Activated CD4-positive, alpha-beta memory T cell treated with anti-CD3 and anti-CD28 coated beads for 36 hours (primary cell): ENCODE results near the gene MIEF1. TPM values are rescaled to one million over a fixed set of nuclear protein-coding genes. Genes with fewer than 3 reads are reported as not detected.
A peak's percentile ranks its signal among the peaks of the same experiment; 100 is the strongest.

Experiments
- CTCF ChIA-PET: fragments of 350-600 bp; sonication (Branson Sonifier 250); formaldehyde crosslinking; loops from one replicate; lab custom pipeline; 2021; ENCODE audit warnings: antibody characterized with exemption, inconsistent platforms; lab: Charles Lee
- POLR2A ChIA-PET: fragments of 350-600 bp; sonication (Branson Sonifier 250); formaldehyde crosslinking; loops from one replicate; lab custom pipeline; 2021; ENCODE audit warnings: antibody characterized with exemption; lab: Charles Lee
- DNase-seq: peaks from one replicate; pipeline ENCODE4 v3.0.0-alpha.2; 2020
- H3K27ac Mint-ChIP-seq: one replicate; pipeline ENCODE4 v1.8.0; 2021; ENCODE audit warnings: mixed read lengths
- H3K27me3 Mint-ChIP-seq: one replicate; pipeline ENCODE4 v1.8.0; 2021; ENCODE audit warnings: mixed read lengths
- H3K36me3 Mint-ChIP-seq: one replicate; pipeline ENCODE4 v1.8.0; 2021; ENCODE audit warnings: mixed read lengths
- H3K4me1 Mint-ChIP-seq: one replicate; pipeline ENCODE4 v1.8.0; 2021; ENCODE audit warnings: low read depth, mixed read lengths
- H3K4me3 Mint-ChIP-seq: one replicate; pipeline ENCODE4 v1.8.0; 2021; ENCODE audit warnings: mild to moderate bottlenecking, mixed read lengths
- H3K9me3 Mint-ChIP-seq: one replicate; pipeline ENCODE4 v1.8.0; 2021; ENCODE audit warnings: mixed read lengths
- intact Hi-C: fragments of 100-400 bp; cut with micrococcal nuclease; formaldehyde crosslinking; loops from one replicate; pipeline ENCODE4 v1.15.1; 2023
- total RNA-seq, 2 experiments: library from RNA; stranded (reverse); gene quantifications; one replicate each; pipeline ENCODE4 v1.2.3, GENCODE V29; 2021

MIEF1 gene
- total RNA-seq, 2 experiments from 2014 or later: 40.3 to 43.1 TPM

GRCh38 chr22:39525658-39525975, 23.5 kb downstream of the MIEF1 start:
- H3K4me3 Mint-ChIP-seq: no peak overlapping the region

DNA sequence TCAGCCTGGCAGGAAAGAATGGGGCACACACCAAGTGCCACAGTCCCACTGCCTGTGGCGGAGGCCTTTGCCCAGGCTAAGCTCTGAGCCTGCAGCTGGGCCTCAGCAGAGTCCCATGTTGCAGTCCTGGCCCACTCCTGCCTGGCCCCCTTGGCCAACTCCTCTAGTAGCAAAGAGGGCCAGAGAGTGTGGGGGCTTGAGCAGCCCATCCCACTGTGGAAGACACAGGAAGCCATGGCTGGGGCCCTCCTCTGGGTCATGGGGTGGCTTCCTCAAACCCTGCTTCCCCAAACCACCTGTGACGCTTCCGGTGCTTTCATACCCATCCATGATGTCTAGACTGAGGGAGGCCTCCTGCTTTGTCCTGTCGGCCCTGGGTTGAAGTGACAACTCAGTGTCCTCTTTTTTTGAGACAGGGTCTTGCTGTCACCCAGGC, 24.7 kb downstream of the MIEF1 start:
- peak; percentile 59 for DNase-seq
- Mint-ChIP-seq H3K4me3 (no peak overlapping the region), H3K27ac (peak overlapping the region; percentile 84), H3K36me3 (peaks cover 66% of the 10 kb centered on the region), H3K27me3 (no peaks in the 10 kb centered on the region), H3K4me1 (peaks cover 87% of the 10 kb centered on the region), H3K9me3 (no peaks in the 10 kb centered on the region)
- ChIA-PET CTCF (interaction anchor here (2.9 to 14.2 kb wide), 3 partner anchors 11 to 33 kb away, joined by 52 to 387 read pairs (median 71); partner anchors contain the start of gene MIEF1), POLR2A (interaction anchor here (0.9 kb wide), 1 partner anchor 207 kb away, joined by 3 read pairs; no protein-coding TSS in a partner anchor)
- intact Hi-C loops: loop anchor here (10.0 kb wide), 1 partner anchor 282 kb away; the partner anchor contains the start of gene PDGFB

More at GRCh38 chr22:39525658-39525975, 23.5 kb downstream of the MIEF1 start:
- H3K36me3 Mint-ChIP-seq: peaks cover 70% of the 10 kb centered on the region
- POLR2A ChIA-PET: interaction anchor here (1.7 to 2.1 kb wide), 2 partner anchors 9 to 24 kb away, joined by 5 to 8 read pairs; partner anchors contain the start of gene MIEF1
- no peaks in the 10 kb centered on the region for H3K9me3 Mint-ChIP-seq
- intact Hi-C loops: loop anchor here (10.0 kb wide), 1 partner anchor 281 kb away; the partner anchor contains the start of gene PDGFB
- H3K27ac Mint-ChIP-seq: peak overlapping the region; percentile 86
- no peaks in the 10 kb centered on the region for H3K27me3 Mint-ChIP-seq
- H3K4me1 Mint-ChIP-seq: peaks cover 77% of the 10 kb centered on the region
- CTCF ChIA-PET: interaction anchor here (0.9 to 14.2 kb wide), 4 partner anchors 9 to 32 kb away, joined by 3 to 387 read pairs (median 8); no protein-coding TSS in a partner anchor
- DNase-seq: no peak

GRCh38 chr22:39527481-39527961, 25.4 kb downstream of the MIEF1 start:
- CTCF ChIA-PET: interaction anchor here (2.0 to 14.2 kb wide), 5 partner anchors 12 to 209 kb away, joined by 13 to 387 read pairs (median 52); partner anchors contain the start of genes MIEF1 and RPL3
- Mint-ChIP-seq H3K4me3 (no peak overlapping the region), H3K9me3 (no peaks in the 10 kb centered on the region), H3K4me1 (peaks cover 83% of the 10 kb centered on the region), H3K27me3 (no peaks in the 10 kb centered on the region), H3K36me3 (peaks cover 63% of the 10 kb centered on the region), H3K27ac (peak overlapping the region; percentile 84)
- intact Hi-C loops: loop anchor here (10.0 kb wide), 1 partner anchor 283 kb away; the partner anchor contains the start of gene PDGFB
- POLR2A ChIA-PET: interaction anchor here (0.9 to 4.3 kb wide), 3 partner anchors 7 to 213 kb away, joined by 3 to 43 read pairs (median 3); partner anchors contain the start of gene ATF4
- no peak for DNase-seq

- H3K4me3 Mint-ChIP-seq: peak overlapping the region; percentile 61
- no peak for DNase-seq
- no peaks in the 10 kb centered on the region for H3K27me3 Mint-ChIP-seq
- ChIA-PET CTCF (interaction anchor here (0.9 to 14.2 kb wide), 22 partner anchors 8 to 819 kb away, joined by 3 to 387 read pairs (median 6); partner anchors contain the start of genes ATF4, GRAP2, MIEF1 and RPL3), POLR2A (interaction anchor here (0.6 to 4.3 kb wide), 8 partner anchors 8 to 1174 kb away, joined by 3 to 43 read pairs (median 5); partner anchors contain the start of genes ATF4 and RPL3)
- no peaks in the 10 kb centered on the region for H3K9me3 Mint-ChIP-seq
- H3K27ac Mint-ChIP-seq: peak overlapping the region; percentile 84
- intact Hi-C loops: loop anchor here (10.0 kb wide), 1 partner anchor 283 kb away; the partner anchor contains the start of gene PDGFB
- H3K4me1 Mint-ChIP-seq: peaks cover 81% of the 10 kb centered on the region
- peaks cover 58% of the 10 kb centered on the region for H3K36me3 Mint-ChIP-seq
Observed at GRCh38 chr22:39528080-39528661, 26.1 kb downstream of the MIEF1 start.

GRCh38 chr22:39528681-39529486, 26.8 kb downstream of the MIEF1 start:
- Mint-ChIP-seq H3K36me3 (peaks cover 54% of the 10 kb centered on the region), H3K27ac (peak overlapping the region; percentile 79), H3K4me1 (peaks cover 79% of the 10 kb centered on the region), H3K4me3 (peak overlapping the region; percentile 61), H3K27me3 (no peaks in the 10 kb centered on the region), H3K9me3 (no peaks in the 10 kb centered on the region)
- ChIA-PET CTCF (interaction anchor here (0.6 to 14.2 kb wide), 42 partner anchors 8 to 1476 kb away, joined by 3 to 387 read pairs (median 4); partner anchors contain the start of genes ATF4, GRAP2, MIEF1 and RPL3), POLR2A (interaction anchor here (0.6 to 4.3 kb wide), 9 partner anchors 8 to 1175 kb away, joined by 3 to 43 read pairs (median 5); partner anchors contain the start of genes ATF4, MIEF1 and RPL3)
- intact Hi-C loops: loop anchor here (1.0 to 10.0 kb wide), 2 partner anchors 33 to 284 kb away; partner anchors contain the start of gene PDGFB
- DNase-seq: peak; percentile 95

GRCh38 chr22:39529487-39529851, 27.4 kb downstream of the MIEF1 start:
- H3K4me1 Mint-ChIP-seq: peaks cover 84% of the 10 kb centered on the region
- POLR2A ChIA-PET: interaction anchor here (1.0 to 4.3 kb wide), 8 partner anchors 9 to 218 kb away, joined by 3 to 43 read pairs (median 6); partner anchors contain the start of genes ATF4, MIEF1 and RPL3
- no peaks in the 10 kb centered on the region for H3K9me3 Mint-ChIP-seq
- H3K4me3 Mint-ChIP-seq: peak overlapping the region; percentile 61
- CTCF ChIA-PET: interaction anchor here (0.7 to 14.2 kb wide), 36 partner anchors 8 to 1477 kb away, joined by 3 to 387 read pairs (median 5); partner anchors contain the start of genes ATF4, GRAP2, MIEF1 and RPL3
- H3K36me3 Mint-ChIP-seq: peaks cover 49% of the 10 kb centered on the region
- DNase-seq: no peak
- intact Hi-C loops: loop anchor here (1.0 to 10.0 kb wide), 2 partner anchors 33 to 285 kb away; partner anchors contain the start of gene PDGFB
- no peak overlapping the region for H3K27ac Mint-ChIP-seq
- no peaks in the 10 kb centered on the region for H3K27me3 Mint-ChIP-seq

DNA sequence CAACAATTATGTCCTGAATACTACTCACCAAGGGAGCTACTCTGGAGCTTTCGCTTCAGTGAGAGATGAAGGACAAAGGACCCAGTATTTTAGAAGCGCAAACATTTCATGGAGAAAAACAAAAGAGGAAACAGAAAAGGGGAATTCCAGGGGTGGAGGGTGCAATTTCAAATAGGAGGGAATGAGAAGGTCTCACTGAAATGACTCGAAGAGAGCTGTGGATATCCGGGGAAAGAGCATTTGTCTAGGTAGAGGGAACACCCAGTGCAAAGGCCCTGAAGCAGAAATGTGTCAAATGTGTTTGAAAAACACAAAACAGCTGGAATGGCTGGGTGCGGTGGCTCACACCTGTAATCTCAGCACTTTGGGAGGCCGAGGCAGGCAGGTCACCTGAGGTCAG, 28.0 kb downstream of the MIEF1 start:
- no peak for DNase-seq
- Mint-ChIP-seq H3K27me3 (no peaks in the 10 kb centered on the region), H3K9me3 (no peaks in the 10 kb centered on the region), H3K36me3 (peaks cover 42% of the 10 kb centered on the region), H3K4me3 (peak overlapping the region; percentile 1), H3K27ac (peak overlapping the region; percentile 48), H3K4me1 (peaks cover 78% of the 10 kb centered on the region)
- POLR2A ChIA-PET: interaction anchor here (0.8 to 4.3 kb wide), 7 partner anchors 10 to 219 kb away, joined by 3 to 43 read pairs (median 5); partner anchors contain the start of genes ATF4 and RPL3
- intact Hi-C loops: loop anchor here (5.0 to 10.0 kb wide), 4 partner anchors 358 to 775 kb away; partner anchors contain the start of genes SUN2 and TNRC6B
- CTCF ChIA-PET: interaction anchor here (0.8 to 14.2 kb wide), 16 partner anchors 10 to 1478 kb away, joined by 3 to 387 read pairs (median 6); partner anchors contain the start of genes ATF4, MIEF1 and TAB1

DNA sequence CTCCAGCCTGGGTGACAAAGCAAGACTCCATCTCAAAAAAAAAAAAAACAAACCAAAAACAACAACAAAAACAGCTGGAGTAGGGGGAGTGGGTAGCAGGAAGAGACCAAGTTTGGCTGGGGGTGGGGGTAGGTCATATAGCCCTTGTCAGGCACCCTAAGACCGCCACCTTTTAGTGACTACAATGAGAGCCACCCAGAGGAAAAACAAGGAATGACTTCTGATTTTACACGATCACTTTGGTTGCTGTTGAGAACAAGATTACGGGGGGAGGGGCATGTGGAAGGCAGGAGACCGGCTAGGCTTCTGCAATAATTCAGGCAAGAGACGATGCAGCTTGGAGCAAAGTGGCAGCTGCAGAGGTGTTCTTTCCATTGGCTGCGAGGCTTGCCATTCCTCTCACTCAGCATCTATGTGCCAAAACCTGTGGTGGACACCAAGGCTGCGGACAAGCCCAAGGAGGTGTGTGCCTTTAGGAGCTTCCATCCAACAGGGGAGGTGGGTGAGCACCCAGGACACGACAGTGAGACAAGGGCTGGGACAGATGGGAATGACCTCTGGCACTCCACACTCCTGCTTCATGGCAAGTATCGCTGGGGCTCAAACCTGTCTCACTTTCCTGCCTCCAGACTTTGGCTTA, 28.7 kb downstream of the MIEF1 start:
- Mint-ChIP-seq H3K9me3 (no peaks in the 10 kb centered on the region), H3K27me3 (no peaks in the 10 kb centered on the region), H3K4me3 (peak overlapping the region; percentile 91), H3K27ac (peak overlapping the region; percentile 80), H3K36me3 (peaks cover 36% of the 10 kb centered on the region), H3K4me1 (peaks cover 71% of the 10 kb centered on the region)
- DNase-seq: no peak
- CTCF ChIA-PET: interaction anchor here (0.8 to 14.2 kb wide), 13 partner anchors 11 to 494 kb away, joined by 3 to 387 read pairs (median 7); partner anchors contain the start of genes ATF4, MIEF1 and TAB1
- intact Hi-C loops: loop anchor here (5.0 to 10.0 kb wide), 4 partner anchors 359 to 776 kb away; partner anchors contain the start of genes SUN2 and TNRC6B
- POLR2A ChIA-PET: interaction anchor here (0.8 to 4.3 kb wide), 5 partner anchors 8 to 220 kb away, joined by 3 to 43 read pairs (median 5); partner anchors contain the start of gene ATF4

- no peaks in the 10 kb centered on the region for H3K9me3 Mint-ChIP-seq
- intact Hi-C loops: loop anchor here (1.0 to 10.0 kb wide), 10 partner anchors 12 to 814 kb away; partner anchors contain the start of genes ADSL, ATF4, MIEF1 and SUN2
- H3K27ac Mint-ChIP-seq: peak within 1 kb of the TSS; percentile 80
- CTCF ChIA-PET: interaction anchor here (0.8 to 14.2 kb wide), 5 partner anchors 15 to 492 kb away, joined by 3 to 387 read pairs (median 3); no protein-coding TSS in a partner anchor
- DNase-seq: peak; percentile 100
- peak within 1 kb of the TSS; percentile 91 for H3K4me3 Mint-ChIP-seq
- POLR2A ChIA-PET: interaction anchor here (1.0 to 1.5 kb wide), 4 partner anchors 10 to 216 kb away, joined by 3 to 8 read pairs (median 4); partner anchors contain the start of gene ATF4
- peaks cover 34% of the 10 kb centered on the region for H3K36me3 Mint-ChIP-seq
- H3K4me1 Mint-ChIP-seq: peaks cover 58% of the 10 kb centered on the region
- H3K27me3 Mint-ChIP-seq: no peaks in the 10 kb centered on the region
Observed at GRCh38 chr22:39532215-39533073, 30.4 kb downstream of the MIEF1 start, which contains the start of gene RPS19BP1. Gene RPS19BP1, minus strand, starts transcription at chr22:39532748. Its CDS starts 10 bp downstream, at chr22:39532738.
